ENCODE measurements around the gene AK1.
A peak's percentile ranks its signal among the peaks of the same experiment; 100 is the strongest.
"Not testable (repeated sequence)": the region's sequence is repeated elsewhere in the genome, so short reads cannot be mapped to it uniquely, and the experiment has no call there.

AK1 gene

GRCh38 chr9:127873223-127873691 is 4.2 kb downstream of the AK1 start:
- H3K4me3 Mint-ChIP-seq = no peak overlapping the region
- intact Hi-C loops (cut with micrococcal nuclease) = loop anchor here (5.0 kb wide), 1 partner anchor 86 kb away; the partner anchor contains the start of gene CDK9
- peak overlapping the region; percentile 34 for H3K27ac Mint-ChIP-seq

DNA sequence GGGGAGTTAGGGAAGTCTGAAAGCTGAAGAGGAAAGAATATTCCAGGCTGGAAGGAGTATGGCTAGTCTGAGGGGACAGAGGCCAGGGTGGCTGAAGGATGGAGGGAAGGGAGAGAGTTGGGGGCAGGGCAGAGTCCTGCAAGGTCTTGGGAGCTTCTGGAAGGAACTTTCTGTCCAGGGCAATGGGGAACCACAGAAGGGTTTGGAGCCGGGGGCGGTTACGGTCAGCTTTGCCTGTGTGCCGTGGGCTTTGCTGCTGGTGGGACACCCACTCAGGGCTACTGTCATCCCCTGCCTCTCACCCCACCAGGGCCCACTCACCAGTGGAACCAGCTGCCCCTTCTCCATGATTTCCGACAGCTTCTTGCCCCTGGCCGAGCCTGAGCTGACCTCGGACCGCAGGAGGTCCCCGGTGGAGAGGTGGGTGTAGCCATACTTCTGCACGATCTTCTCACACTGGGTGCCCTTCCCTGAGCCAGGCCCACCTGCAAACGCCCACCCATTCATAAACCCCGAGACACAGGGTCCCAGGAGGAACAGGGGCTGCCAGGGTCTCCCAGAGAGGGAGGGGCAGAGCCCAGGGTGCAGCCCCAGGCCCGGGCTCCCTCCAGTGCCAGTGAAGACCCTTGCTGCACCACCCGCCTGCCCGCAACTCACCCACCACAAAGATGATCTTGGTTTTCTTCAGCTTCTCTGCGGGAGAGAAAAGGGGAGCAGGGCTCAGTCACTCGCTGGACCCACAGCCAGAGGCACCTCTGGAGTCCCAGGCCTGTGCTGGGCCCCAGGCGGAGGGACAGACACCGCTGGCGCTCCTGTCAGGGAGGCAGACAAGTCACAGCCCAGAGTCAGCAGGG is 4.9 kb downstream of the AK1 start:
- Mint-ChIP-seq H3K4me3 (no peak overlapping the region), H3K36me3 (ENCODE audit: low read depth) (no peaks in the 10 kb centered on the region), H3K27me3 (peaks cover 14% of the 10 kb centered on the region), H3K9me3 (no peaks in the 10 kb centered on the region), H3K27ac (peak overlapping the region; percentile 34), H3K4me1 (ENCODE audit: low read depth) (peaks cover 37% of the 10 kb centered on the region)
- intact Hi-C loops (cut with micrococcal nuclease) = loop anchor here (5.0 kb wide), 1 partner anchor 85 kb away; the partner anchor contains the start of gene CDK9

More at GRCh38 chr9:127873223-127873691, 4.2 kb downstream of the AK1 start:
- H3K4me1 Mint-ChIP-seq (ENCODE audit: low read depth) = peaks cover 44% of the 10 kb centered on the region
- H3K36me3 Mint-ChIP-seq (ENCODE audit: low read depth) = no peaks in the 10 kb centered on the region
- H3K27me3 Mint-ChIP-seq = peaks cover 21% of the 10 kb centered on the region
- no peaks in the 10 kb centered on the region for H3K9me3 Mint-ChIP-seq

- H3K4me3 Mint-ChIP-seq = no peak overlapping the region
- peaks cover 34% of the 10 kb centered on the region for H3K4me1 Mint-ChIP-seq (ENCODE audit: low read depth)
- H3K27ac Mint-ChIP-seq = no peak overlapping the region
- intact Hi-C loops (cut with micrococcal nuclease) = loop anchor here (5.0 kb wide), 1 partner anchor 84 kb away; the partner anchor contains the start of gene CDK9
- H3K36me3 Mint-ChIP-seq (ENCODE audit: low read depth) = no peaks in the 10 kb centered on the region
- H3K27me3 Mint-ChIP-seq = peaks cover 4% of the 10 kb centered on the region
- no peaks in the 10 kb centered on the region for H3K9me3 Mint-ChIP-seq
Measured at GRCh38 chr9:127871531-127871930, 5.9 kb downstream of the AK1 start.

DNA sequence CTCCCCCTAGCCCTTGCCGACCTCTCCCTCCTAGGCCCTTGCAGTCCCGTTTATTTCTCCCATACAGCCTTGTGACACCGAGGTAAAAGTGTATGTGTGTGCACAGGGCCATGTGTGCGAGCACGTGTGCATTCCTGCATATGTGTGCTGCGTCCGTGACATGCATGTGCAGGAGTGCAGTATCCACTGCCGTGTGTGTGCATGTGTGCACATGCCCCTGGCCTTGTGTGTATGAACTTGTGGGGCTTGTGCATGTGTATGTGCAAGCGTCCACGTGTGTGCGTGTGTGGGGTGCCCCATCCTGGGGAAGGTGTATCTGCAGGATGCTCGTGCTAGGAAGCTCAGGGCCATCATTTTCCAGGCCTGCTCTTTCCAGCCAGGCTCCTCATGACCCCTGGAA is 6.6 kb downstream of the AK1 start:
- Mint-ChIP-seq H3K36me3 (ENCODE audit: low read depth) (no peaks in the 10 kb centered on the region), H3K4me3 (no peak overlapping the region), H3K27ac (no peak overlapping the region), H3K9me3 (no peaks in the 10 kb centered on the region), H3K27me3 (peaks cover 1% of the 10 kb centered on the region), H3K4me1 (ENCODE audit: low read depth) (peaks cover 34% of the 10 kb centered on the region)
- intact Hi-C loops (cut with micrococcal nuclease) = loop anchor here (5.0 kb wide), 1 partner anchor 84 kb away; the partner anchor contains the start of gene CDK9

- H3K36me3 Mint-ChIP-seq (ENCODE audit: low read depth); H3K27me3 Mint-ChIP-seq; H3K9me3 Mint-ChIP-seq; H3K27ac Mint-ChIP-seq; H3K4me3 Mint-ChIP-seq: not testable (repeated sequence)
- intact Hi-C loops (cut with micrococcal nuclease) = loop anchor here (5.0 kb wide), 1 partner anchor 83 kb away; the partner anchor contains the start of gene CDK9
- peaks cover 35% of the 10 kb centered on the region for H3K4me1 Mint-ChIP-seq (ENCODE audit: low read depth)
Measured at GRCh38 chr9:127870153-127870491, 7.4 kb downstream of the AK1 start.

- Mint-ChIP-seq H3K9me3 (no peaks in the 10 kb centered on the region), H3K36me3 (ENCODE audit: low read depth) (no peaks in the 10 kb centered on the region), H3K27ac (peak overlapping the region; percentile 28), H3K4me1 (ENCODE audit: low read depth) (peaks cover 40% of the 10 kb centered on the region), H3K27me3 (peaks cover 1% of the 10 kb centered on the region), H3K4me3 (no peak overlapping the region)
- intact Hi-C loops (cut with micrococcal nuclease) = loop anchor here (2.0 to 5.0 kb wide), 2 partner anchors 82 to 135 kb away; partner anchors contain the start of genes CDK9 and TOR2A
Measured at GRCh38 chr9:127869310-127870152, 7.9 kb downstream of the AK1 start.

DNA sequence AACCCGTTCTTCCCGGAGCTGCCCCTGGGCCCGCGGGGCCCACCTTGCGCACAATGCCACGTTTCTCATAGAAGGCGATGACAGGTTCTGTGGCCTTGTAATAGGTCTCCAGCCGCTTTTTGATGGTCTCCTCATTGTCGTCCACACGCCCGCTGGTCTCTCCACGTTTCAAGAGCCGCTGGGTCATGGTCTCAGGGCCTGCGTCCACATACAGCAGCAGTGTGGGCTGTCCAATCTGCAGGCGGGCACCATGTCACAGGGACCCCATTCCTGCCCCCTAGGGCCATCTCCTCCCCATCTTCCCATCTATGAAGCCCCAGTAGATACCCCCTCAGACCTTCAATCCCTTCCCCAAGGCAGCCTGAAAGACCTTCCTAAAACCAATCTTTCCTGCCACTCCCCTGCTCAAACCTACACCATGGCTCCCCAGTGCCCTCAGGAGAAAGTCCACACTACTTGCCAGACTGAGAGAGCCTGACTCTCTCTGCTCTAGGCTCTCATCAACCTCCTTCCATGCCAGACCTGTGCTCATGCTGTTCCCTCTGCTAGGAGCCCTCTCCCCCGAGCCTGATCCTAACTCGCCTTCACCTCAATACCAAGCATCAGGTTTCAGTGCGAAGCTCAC is 9.1 kb downstream of the AK1 start:
- intact Hi-C loops (cut with micrococcal nuclease) = loop anchor here (2.0 kb wide), 1 partner anchor 134 kb away; the partner anchor contains the start of gene TOR2A
- Mint-ChIP-seq H3K9me3 (no peaks in the 10 kb centered on the region), H3K27me3 (peaks cover 1% of the 10 kb centered on the region), H3K4me3 (no peak overlapping the region), H3K36me3 (ENCODE audit: low read depth) (no peaks in the 10 kb centered on the region), H3K4me1 (ENCODE audit: low read depth) (peaks cover 40% of the 10 kb centered on the region), H3K27ac (peak overlapping the region; percentile 21)

- peaks cover 41% of the 10 kb centered on the region for H3K4me1 Mint-ChIP-seq (ENCODE audit: low read depth)
- H3K9me3 Mint-ChIP-seq = no peaks in the 10 kb centered on the region
- H3K4me3 Mint-ChIP-seq = no peak overlapping the region
- peaks cover 1% of the 10 kb centered on the region for H3K27me3 Mint-ChIP-seq
- H3K27ac Mint-ChIP-seq = no peak overlapping the region
- no peaks in the 10 kb centered on the region for H3K36me3 Mint-ChIP-seq (ENCODE audit: low read depth)
- intact Hi-C loops (cut with micrococcal nuclease) = loop anchor here (2.0 kb wide), 1 partner anchor 133 kb away; the partner anchor contains the start of gene TOR2A
Measured at GRCh38 chr9:127867356-127868277, 9.9 kb downstream of the AK1 start.

DNA sequence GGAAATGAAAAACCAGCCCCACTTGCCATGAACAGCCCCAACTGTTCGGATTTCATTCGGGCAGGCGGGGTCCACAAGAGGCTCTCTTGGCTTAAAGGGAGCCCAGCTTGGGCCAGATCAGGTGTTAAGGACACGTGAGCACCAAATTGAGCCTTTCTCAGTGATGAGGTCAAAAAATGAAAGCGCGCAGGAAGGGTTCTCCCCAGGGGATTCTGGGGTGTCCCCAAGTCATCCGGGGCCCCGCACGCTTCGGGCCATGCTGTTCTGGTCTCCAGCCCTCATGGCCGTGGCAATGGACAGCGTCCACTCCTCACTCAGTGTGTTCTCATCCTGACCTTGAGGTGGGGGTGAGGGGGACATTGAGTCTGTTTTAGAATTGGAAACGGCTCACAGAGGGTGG is 10.9 kb downstream of the AK1 start:
- intact Hi-C loops (cut with micrococcal nuclease) = no loop called here
- Mint-ChIP-seq H3K27me3 (peaks cover under 1% of the 10 kb centered on the region), H3K36me3 (ENCODE audit: low read depth) (no peaks in the 10 kb centered on the region), H3K27ac (no peak overlapping the region), H3K4me3 (no peak overlapping the region), H3K9me3 (no peaks in the 10 kb centered on the region), H3K4me1 (ENCODE audit: low read depth) (peaks cover 41% of the 10 kb centered on the region)

GRCh38 chr9:127865645-127866464 is 11.6 kb downstream of the AK1 start:
- H3K27ac Mint-ChIP-seq = no peak overlapping the region
- no peaks in the 10 kb centered on the region for H3K27me3 Mint-ChIP-seq
- intact Hi-C loops (cut with micrococcal nuclease) = no loop called here
- no peaks in the 10 kb centered on the region for H3K9me3 Mint-ChIP-seq
- peaks cover 43% of the 10 kb centered on the region for H3K4me1 Mint-ChIP-seq (ENCODE audit: low read depth)
- no peaks in the 10 kb centered on the region for H3K36me3 Mint-ChIP-seq (ENCODE audit: low read depth)
- no peak overlapping the region for H3K4me3 Mint-ChIP-seq

GRCh38 chr9:127863191-127863621 is 14.3 kb downstream of the AK1 start:
- Mint-ChIP-seq H3K27ac (peak overlapping the region; percentile 88), H3K9me3 (no peaks in the 10 kb centered on the region), H3K36me3 (ENCODE audit: low read depth) (no peaks in the 10 kb centered on the region), H3K4me1 (ENCODE audit: low read depth) (peaks cover 54% of the 10 kb centered on the region), H3K27me3 (no peaks in the 10 kb centered on the region), H3K4me3 (no peak overlapping the region)
- intact Hi-C loops (cut with micrococcal nuclease) = loop anchor here (5.0 kb wide), 1 partner anchor 36 kb away; no protein-coding TSS in a partner anchor

Measured in dendritic cell treated with granulocyte-macrophage colony-stimulating factor and Interleukin-4, amounts not matched to agents 40 ng/mL and 50 ng/mL, for 4 days (primary cell).